Left ventricle myocardium inferior (tissue), 1 donor: ENCODE measurements around the gene PI4KB. TPM values are rescaled to one million over a fixed set of nuclear protein-coding genes. Genes with fewer than 3 reads are reported as not detected.

Experiments
- DNase-seq: peaks from one replicate; pipeline ENCODE4 v3.0.0-alpha.2; 2020
- H3K27ac ChIP-seq: fragments of 200-600 bp; replicated peaks from 2 replicates; pipeline ENCODE4 v1.8.0; 2021
- H3K27me3 ChIP-seq: fragments of 200-600 bp; 2 replicates; pipeline ENCODE4 v1.8.0; 2021; ENCODE audit warnings: low read depth
- H3K36me3 ChIP-seq: fragments of 200-600 bp; 2 replicates; pipeline ENCODE4 v1.8.0; 2021
- H3K4me1 ChIP-seq: fragments of 200-600 bp; 2 replicates; pipeline ENCODE4 v1.8.0; 2021
- H3K4me3 ChIP-seq: fragments of 200-600 bp; 2 replicates; pipeline ENCODE4 v1.8.0; 2021; ENCODE audit warnings: mild to moderate bottlenecking, moderate library complexity
- H3K9me3 ChIP-seq: fragments of 200-600 bp; replicated peaks from 2 replicates; pipeline ENCODE4 v1.8.0; 2021
- intact Hi-C: fragments of 100-400 bp; cut with micrococcal nuclease; formaldehyde crosslinking; loops from one replicate; pipeline ENCODE4 v1.11.0; 2022
- total RNA-seq: library from RNA; stranded (reverse); fragmentation: NEBNext Ultra II Directional; extraction: Animal tissue kit (Norgen Biotek cat#: 25700); gene quantifications from one replicate; pipeline ENCODE4 v1.2.1, GENCODE V29; 2021
- TF ChIP-seq, protein P1 (sequence below): fragments of 200-600 bp; IDR thresholded peaks from 2 replicates; pipeline ENCODE4 v1.8.0; 2021; ENCODE audit warnings: antibody characterized with exemption, mild to moderate bottlenecking, borderline replicate concordance
- donor health status: DM: no; HTN: yes; CAD: no; lungs with severe emphysema.

The PI4KB gene
- total RNA-seq, 1 donor from 2014 or later, result 44.5 TPM

DNA sequence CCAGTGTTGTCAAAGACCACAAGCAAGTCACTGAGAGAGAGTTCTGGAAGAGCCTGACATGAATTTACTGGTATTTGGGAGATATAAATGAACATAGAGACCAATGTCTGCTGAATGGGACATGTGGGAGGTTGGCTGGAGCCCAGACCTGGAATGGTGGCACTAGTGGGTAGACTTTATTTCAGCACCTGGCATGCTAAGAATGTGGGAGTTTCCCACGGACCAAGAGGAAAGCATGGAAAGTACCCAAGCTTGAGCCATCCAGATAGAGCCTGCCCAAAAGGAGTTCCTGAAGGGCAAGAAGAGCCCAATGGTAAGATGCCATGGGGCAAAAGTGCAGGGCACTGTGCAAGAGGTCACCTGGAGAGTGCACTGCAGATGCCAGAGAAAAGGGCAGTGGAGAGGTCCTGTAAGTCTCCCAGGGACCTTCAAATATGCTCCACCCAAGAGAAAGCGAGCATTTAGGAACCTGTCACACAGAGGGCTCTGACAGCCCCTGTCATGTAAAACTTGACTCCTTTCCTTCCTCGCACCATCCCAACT, 53.2 kb downstream of the PI4KB start:
- H3K4me3 ChIP-seq, result no peak overlapping the region
- no peak for DNase-seq
- H3K9me3 ChIP-seq, result no peaks in the 10 kb centered on the region
- no peaks in the 10 kb centered on the region for H3K27me3 ChIP-seq
- H3K4me1 ChIP-seq, result peaks cover 5% of the 10 kb centered on the region
- intact Hi-C loops, result no loop called here
- TF ChIP-seq, protein P1, sequence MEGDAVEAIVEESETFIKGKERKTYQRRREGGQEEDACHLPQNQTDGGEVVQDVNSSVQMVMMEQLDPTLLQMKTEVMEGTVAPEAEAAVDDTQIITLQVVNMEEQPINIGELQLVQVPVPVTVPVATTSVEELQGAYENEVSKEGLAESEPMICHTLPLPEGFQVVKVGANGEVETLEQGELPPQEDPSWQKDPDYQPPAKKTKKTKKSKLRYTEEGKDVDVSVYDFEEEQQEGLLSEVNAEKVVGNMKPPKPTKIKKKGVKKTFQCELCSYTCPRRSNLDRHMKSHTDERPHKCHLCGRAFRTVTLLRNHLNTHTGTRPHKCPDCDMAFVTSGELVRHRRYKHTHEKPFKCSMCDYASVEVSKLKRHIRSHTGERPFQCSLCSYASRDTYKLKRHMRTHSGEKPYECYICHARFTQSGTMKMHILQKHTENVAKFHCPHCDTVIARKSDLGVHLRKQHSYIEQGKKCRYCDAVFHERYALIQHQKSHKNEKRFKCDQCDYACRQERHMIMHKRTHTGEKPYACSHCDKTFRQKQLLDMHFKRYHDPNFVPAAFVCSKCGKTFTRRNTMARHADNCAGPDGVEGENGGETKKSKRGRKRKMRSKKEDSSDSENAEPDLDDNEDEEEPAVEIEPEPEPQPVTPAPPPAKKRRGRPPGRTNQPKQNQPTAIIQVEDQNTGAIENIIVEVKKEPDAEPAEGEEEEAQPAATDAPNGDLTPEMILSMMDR, result no peak
- H3K27ac ChIP-seq, result no peak overlapping the region
- H3K36me3 ChIP-seq, result peaks cover 5% of the 10 kb centered on the region

- TF ChIP-seq, protein P1, result no peak
- Histone ChIP-seq H3K4me1 (peaks cover 5% of the 10 kb centered on the region), H3K27me3 (no peaks in the 10 kb centered on the region), H3K9me3 (no peaks in the 10 kb centered on the region), H3K27ac (no peak overlapping the region), H3K36me3 (peaks cover 64% of the 10 kb centered on the region), H3K4me3 (no peak overlapping the region)
- no peak for DNase-seq
- intact Hi-C loops, result no loop called here
Measured at GRCh38 chr1:151267760-151268159, 59.5 kb downstream of the PI4KB start.

- Histone ChIP-seq H3K4me1 (peaks cover 4% of the 10 kb centered on the region), H3K36me3 (peaks cover 73% of the 10 kb centered on the region), H3K27me3 (no peaks in the 10 kb centered on the region), H3K4me3 (no peak overlapping the region), H3K9me3 (no peaks in the 10 kb centered on the region), H3K27ac (no peak overlapping the region)
- TF ChIP-seq, protein P1, result no peak
- no peak for DNase-seq
- intact Hi-C loops, result no loop called here
Measured at GRCh38 chr1:151266821-151267220, 60.4 kb downstream of the PI4KB start.

GRCh38 chr1:151266315-151266714, 60.9 kb downstream of the PI4KB start:
- Histone ChIP-seq H3K9me3 (no peaks in the 10 kb centered on the region), H3K4me1 (no peaks in the 10 kb centered on the region), H3K27ac (no peak overlapping the region), H3K27me3 (no peaks in the 10 kb centered on the region), H3K36me3 (peaks cover 73% of the 10 kb centered on the region), H3K4me3 (no peak overlapping the region)
- TF ChIP-seq, protein P1, result no peak
- intact Hi-C loops, result no loop called here
- no peak for DNase-seq

DNA sequence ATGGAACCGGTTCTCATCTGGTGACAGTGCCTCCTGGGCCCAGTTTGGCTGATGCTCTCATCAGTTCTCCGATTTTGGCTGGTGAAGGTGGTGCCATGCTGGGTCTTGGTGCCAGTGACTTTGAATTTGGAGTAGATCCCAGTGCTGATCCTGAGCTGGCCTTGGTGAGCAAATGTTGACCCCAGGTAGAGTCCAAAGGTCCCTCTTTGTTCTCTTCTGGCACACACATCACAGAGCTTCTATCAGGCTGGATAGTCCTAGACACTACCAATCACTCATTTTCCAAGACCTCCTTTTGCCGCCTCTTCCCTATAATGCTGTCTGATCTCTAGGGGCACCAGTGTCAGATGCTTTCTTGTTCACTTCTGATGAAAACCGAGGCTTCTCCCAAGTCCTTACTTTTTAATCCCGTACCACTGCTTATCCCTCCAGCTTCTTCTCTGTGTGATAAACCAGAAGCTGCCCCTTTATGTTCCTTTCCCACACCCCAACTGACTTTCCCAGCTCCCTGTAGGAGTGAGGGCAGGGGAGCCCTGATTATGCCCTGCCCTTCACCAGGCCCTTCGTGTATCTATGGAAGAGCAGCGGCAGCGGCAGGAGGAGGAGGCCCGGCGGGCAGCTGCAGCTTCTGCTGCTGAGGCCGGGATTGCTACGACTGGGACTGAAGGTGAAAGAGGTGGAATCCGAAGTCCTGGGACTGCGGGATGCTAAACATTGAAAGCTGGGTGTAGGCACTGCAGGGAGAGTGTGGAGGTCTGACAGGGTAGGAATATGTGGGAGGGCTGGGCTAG, 61.6 kb downstream of the PI4KB start:
- H3K36me3 ChIP-seq, result peaks cover 73% of the 10 kb centered on the region
- no peak overlapping the region for H3K4me3 ChIP-seq
- H3K4me1 ChIP-seq, result no peaks in the 10 kb centered on the region
- H3K9me3 ChIP-seq, result no peaks in the 10 kb centered on the region
- TF ChIP-seq, protein P1, result no peak
- DNase-seq, result no peak
- H3K27ac ChIP-seq, result no peak overlapping the region
- intact Hi-C loops, result no loop called here
- H3K27me3 ChIP-seq, result no peaks in the 10 kb centered on the region
